H1 (cell line): ENCODE data around the gene NLRP12.
"Not testable (repeated sequence)": the region's sequence is repeated elsewhere in the genome, so short reads cannot be mapped to it uniquely, and the experiment has no call there.

ENCODE experiments used
- BRCA1 ChIP-seq: IDR thresholded peaks from 2 replicates; pipeline ENCODE4 v1.6.1; 2012; ENCODE audit warnings: low read depth, low read length, improper control_type of control experiment
- EGR1 ChIP-seq: IDR thresholded peaks from 2 replicates; pipeline ENCODE4 v1.6.1; 2011; ENCODE audit warnings: low read depth, low read length, borderline replicate concordance
- GABPA ChIP-seq: IDR thresholded peaks from 2 replicates; pipeline ENCODE4 v1.6.1; 2011; ENCODE audit warnings: mild to moderate bottlenecking, low read length, moderate library complexity, borderline replicate concordance; ENCODE audit not compliant: insufficient read depth
- JUN ChIP-seq: IDR thresholded peaks from 2 replicates; pipeline ENCODE4 v1.6.1; 2011; ENCODE audit warnings: low read depth, mild to moderate bottlenecking, improper control_type of control experiment, low read length
- POLR2AphosphoS5 ChIP-seq: IDR thresholded peaks from 2 replicates; pipeline ENCODE4 v1.6.1; 2011; ENCODE audit warnings: low read depth, low read length
- RXRA ChIP-seq: IDR thresholded peaks from 2 replicates; pipeline ENCODE4 v1.6.1; 2011; ENCODE audit warnings: low read depth, mild to moderate bottlenecking, low read length, moderate library complexity; ENCODE audit not compliant: insufficient read depth
- SUZ12 ChIP-seq: fragments of 200-600 bp; sonication (generic); IDR thresholded peaks from 2 replicates; pipeline ENCODE4 v1.6.1; 2012; ENCODE audit warnings: mild to moderate bottlenecking, inconsistent platforms, low read length, moderate library complexity, mixed read lengths
- TCF12 ChIP-seq: IDR thresholded peaks from 2 replicates; pipeline ENCODE4 v1.6.1; 2011; ENCODE audit warnings: low read depth, mild to moderate bottlenecking, low read length
- TF ChIP-seq, protein P1 (sequence below): IDR thresholded peaks from 2 replicates; pipeline ENCODE4 v1.6.1; 2011; ENCODE audit warnings: low read length, improper control_type of control experiment
- TF ChIP-seq, protein P2 (sequence below), 3 experiments: IDR thresholded peaks; 1 replicate in 2 of 3; 2 replicates in 1 of 3; pipeline versions ENCODE4 v1.5.1 to v1.6.1; 2011; ENCODE audit warnings: low read length in 3 of 3, mild to moderate bottlenecking in 3 of 3, inconsistent platforms in 2 of 3, low read depth in 1 of 3, moderate library complexity in 1 of 3; ENCODE audit not compliant: insufficient read depth in 1 of 3; ENCODE audit errors: control extremely low read depth in 1 of 3
- TF ChIP-seq, protein P3 (sequence below): IDR thresholded peaks from 2 replicates; pipeline ENCODE4 v1.6.1; 2012; ENCODE audit warnings: inconsistent platforms

DNA sequence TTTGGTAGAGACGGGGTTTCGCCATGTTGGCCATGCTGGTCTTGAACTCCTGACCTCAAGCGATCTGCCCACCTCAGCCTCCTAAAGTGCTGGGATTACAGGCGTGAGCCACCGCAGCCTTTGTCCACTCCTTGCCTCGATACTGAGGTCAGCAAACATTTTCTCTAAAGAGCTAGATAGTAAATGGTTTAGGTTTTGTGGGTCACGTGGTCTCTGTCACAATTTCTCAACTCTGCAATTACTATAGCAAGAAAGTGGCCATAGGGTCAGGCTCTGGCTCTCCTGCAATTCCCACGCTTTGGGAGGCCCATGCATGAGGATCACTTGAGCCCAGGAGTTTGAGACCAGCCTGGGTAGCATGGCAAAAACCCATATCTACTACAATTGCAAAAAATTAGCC, 42.8 kb downstream of the NLRP12 start:
- TF ChIP-seq, protein P1, sequence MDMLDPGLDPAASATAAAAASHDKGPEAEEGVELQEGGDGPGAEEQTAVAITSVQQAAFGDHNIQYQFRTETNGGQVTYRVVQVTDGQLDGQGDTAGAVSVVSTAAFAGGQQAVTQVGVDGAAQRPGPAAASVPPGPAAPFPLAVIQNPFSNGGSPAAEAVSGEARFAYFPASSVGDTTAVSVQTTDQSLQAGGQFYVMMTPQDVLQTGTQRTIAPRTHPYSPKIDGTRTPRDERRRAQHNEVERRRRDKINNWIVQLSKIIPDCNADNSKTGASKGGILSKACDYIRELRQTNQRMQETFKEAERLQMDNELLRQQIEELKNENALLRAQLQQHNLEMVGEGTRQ = not testable (repeated sequence)
- TF ChIP-seq GABPA, TCF12, JUN, BRCA1, SUZ12, POLR2AphosphoS5, EGR1, RXRA: not testable (repeated sequence)
- TF ChIP-seq, protein P2, sequence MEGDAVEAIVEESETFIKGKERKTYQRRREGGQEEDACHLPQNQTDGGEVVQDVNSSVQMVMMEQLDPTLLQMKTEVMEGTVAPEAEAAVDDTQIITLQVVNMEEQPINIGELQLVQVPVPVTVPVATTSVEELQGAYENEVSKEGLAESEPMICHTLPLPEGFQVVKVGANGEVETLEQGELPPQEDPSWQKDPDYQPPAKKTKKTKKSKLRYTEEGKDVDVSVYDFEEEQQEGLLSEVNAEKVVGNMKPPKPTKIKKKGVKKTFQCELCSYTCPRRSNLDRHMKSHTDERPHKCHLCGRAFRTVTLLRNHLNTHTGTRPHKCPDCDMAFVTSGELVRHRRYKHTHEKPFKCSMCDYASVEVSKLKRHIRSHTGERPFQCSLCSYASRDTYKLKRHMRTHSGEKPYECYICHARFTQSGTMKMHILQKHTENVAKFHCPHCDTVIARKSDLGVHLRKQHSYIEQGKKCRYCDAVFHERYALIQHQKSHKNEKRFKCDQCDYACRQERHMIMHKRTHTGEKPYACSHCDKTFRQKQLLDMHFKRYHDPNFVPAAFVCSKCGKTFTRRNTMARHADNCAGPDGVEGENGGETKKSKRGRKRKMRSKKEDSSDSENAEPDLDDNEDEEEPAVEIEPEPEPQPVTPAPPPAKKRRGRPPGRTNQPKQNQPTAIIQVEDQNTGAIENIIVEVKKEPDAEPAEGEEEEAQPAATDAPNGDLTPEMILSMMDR (IDR thresholded peaks at IDR 0.05; ENCODE audit: control extremely low read depth in 1 of 3, insufficient read depth in 1 of 3, low read depth in 1 of 3, low read length in 3 of 3) = not testable (repeated sequence)
- TF ChIP-seq, protein P3, sequence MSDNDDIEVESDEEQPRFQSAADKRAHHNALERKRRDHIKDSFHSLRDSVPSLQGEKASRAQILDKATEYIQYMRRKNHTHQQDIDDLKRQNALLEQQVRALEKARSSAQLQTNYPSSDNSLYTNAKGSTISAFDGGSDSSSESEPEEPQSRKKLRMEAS = not testable (repeated sequence)
